Left lung (tissue), 10 donors: Measurements from ENCODE around the gene SERTM2. TPM values are rescaled to one million over a fixed set of nuclear protein-coding genes. Genes with fewer than 3 reads are reported as not detected.

Source experiments
- ATAC-seq: fragments of 200-7000 bp; cut with Tn5 transposase; one replicate; pipeline ENCODE4 v1.9.1; 2020; ENCODE audit warnings: moderate library complexity
- DNase-seq, 4 donors: peaks; one replicate each; pipeline ENCODE4 v3.0.0-alpha.2; 2013 to 2020
- H3K27ac ChIP-seq, 2 donors: fragments of 200-600 bp; sonication (generic) in 1 of 2; one replicate each; pipeline versions ENCODE4 v1.5.0 to v1.8.0; 2020 to 2021
- H3K27me3 ChIP-seq, 2 donors: fragments of 200-600 bp; sonication (generic) in 1 of 2; one replicate each; pipeline versions ENCODE4 v1.5.0 to v1.8.0; 2020 to 2021
- H3K36me3 ChIP-seq, 2 donors: fragments of 200-600 bp; sonication (generic) in 1 of 2; one replicate each; pipeline versions ENCODE4 v1.5.0 to v1.8.0; 2020 to 2021
- H3K4me1 ChIP-seq, 2 donors: fragments of 200-600 bp; one replicate each; pipeline ENCODE4 v1.8.0; 2021
- H3K4me3 ChIP-seq, 2 donors: fragments of 200-600 bp; sonication (generic) in 1 of 2; one replicate each; pipeline versions ENCODE4 v1.5.0 to v1.8.0; 2020 to 2021; ENCODE audit warnings: mild to moderate bottlenecking in 1 of 2
- H3K9me3 ChIP-seq, 2 donors: fragments of 200-600 bp; sonication (generic) in 1 of 2; one replicate each; pipeline versions ENCODE4 v1.5.0 to v1.8.0; 2020 to 2021
- intact Hi-C, 2 donors: fragments of 100-400 bp; cut with DNase I; formaldehyde crosslinking; loops; one replicate each; pipeline versions ENCODE4 v1.11.2 to v1.14.2; 2022
- polyA plus RNA-seq, 6 donors: library from polyadenylated mRNA; unstranded; fragments of 120-200 nt; gene quantifications; one replicate each; pipeline ENCODE4 v1.2.1, GENCODE V29; 2013; ENCODE audit not compliant: insufficient read length in 6 of 6
- total RNA-seq, 2 donors: library from RNA; stranded (reverse); fragmentation: NEBNext Ultra II Directional; extraction: Animal tissue kit (Norgen Biotek cat#: 25700); gene quantifications; one replicate each; pipeline ENCODE4 v1.2.1, GENCODE V29; 2021
- TF ChIP-seq, protein P1 (sequence below), 2 donors: fragments of 200-600 bp; sonication (generic) in 1 of 2; IDR thresholded peaks; one replicate each; pipeline versions ENCODE4 v1.5.0 to v1.8.0; 2021; ENCODE audit warnings: antibody characterized with exemption in 2 of 2
- donor health status: DM: no; HTN: yes; CAD: no.
- donor health status: DM: no; HTN: no; CAD: no.

The SERTM2 gene
- total and polyA plus RNA-seq, 8 donors: 0.05 to 0.50 (median 0.06) TPM; not detected in 3

DNA sequence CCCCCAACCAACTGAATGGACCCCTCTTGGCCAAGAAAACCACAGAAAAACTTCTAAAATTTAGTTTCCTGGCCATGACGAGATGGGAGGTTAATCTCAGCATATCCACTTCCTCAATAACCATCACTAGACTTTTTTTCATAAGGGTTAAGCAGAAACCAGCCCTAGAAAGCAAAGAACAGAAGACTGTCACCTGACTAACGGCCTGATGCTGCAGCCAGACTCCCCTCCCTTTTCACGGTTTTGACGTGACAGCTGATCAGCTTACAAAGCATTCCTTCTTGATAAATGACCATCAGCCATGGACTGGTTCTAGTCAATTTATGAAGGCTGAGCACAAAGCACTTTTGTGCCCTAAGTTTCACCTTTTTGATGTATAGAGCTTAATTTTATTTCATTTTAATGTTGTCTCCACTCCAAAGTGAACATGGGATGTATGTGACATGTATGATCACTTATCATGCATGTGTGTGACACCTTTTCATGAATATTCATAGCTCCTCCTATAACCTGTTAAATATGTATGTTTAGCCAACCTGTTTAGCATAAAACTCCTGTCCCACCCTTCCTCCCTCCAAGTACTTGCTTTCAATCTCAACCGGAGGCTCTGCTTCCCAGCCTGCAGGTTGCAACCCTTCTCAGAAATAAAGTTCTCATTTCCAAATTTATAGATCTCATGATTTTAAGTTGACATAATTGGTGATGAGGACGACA, 56.3 kb downstream of the SERTM2 start:
- no peak for ATAC-seq
- no peak for DNase-seq

DNA sequence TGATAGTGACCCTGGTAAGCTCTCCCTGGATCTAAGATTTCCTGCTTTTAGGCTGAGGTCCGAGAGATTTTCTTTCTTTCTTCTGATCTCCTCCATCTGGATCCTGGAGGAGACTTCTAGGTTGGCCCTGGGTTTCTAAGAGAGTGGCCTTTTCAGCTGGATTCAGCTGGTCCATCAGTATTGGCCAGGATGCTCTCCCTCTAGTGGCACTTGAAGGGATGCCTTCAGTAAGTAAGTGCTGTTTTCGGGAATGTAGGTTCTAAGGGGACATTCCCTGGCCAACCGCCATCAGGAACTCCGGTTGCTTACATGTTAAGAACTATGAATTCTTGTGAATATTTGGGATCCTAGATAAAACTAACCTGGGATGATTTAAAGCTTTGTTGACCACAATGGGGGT, 56.9 kb downstream of the SERTM2 start:
- Histone ChIP-seq H3K27ac (no peak overlapping the region), H3K4me1 (no peaks in the 10 kb centered on the region), H3K27me3 (no peaks in the 10 kb centered on the region), H3K9me3 (no peaks in the 10 kb centered on the region), H3K36me3 (no peaks in the 10 kb centered on the region), H3K4me3 (no peak overlapping the region)
- DNase-seq: peak in 1 of 4 donors; percentile 1
- intact Hi-C loops: no loop called here
- ATAC-seq: no peak
- TF ChIP-seq, protein P1, sequence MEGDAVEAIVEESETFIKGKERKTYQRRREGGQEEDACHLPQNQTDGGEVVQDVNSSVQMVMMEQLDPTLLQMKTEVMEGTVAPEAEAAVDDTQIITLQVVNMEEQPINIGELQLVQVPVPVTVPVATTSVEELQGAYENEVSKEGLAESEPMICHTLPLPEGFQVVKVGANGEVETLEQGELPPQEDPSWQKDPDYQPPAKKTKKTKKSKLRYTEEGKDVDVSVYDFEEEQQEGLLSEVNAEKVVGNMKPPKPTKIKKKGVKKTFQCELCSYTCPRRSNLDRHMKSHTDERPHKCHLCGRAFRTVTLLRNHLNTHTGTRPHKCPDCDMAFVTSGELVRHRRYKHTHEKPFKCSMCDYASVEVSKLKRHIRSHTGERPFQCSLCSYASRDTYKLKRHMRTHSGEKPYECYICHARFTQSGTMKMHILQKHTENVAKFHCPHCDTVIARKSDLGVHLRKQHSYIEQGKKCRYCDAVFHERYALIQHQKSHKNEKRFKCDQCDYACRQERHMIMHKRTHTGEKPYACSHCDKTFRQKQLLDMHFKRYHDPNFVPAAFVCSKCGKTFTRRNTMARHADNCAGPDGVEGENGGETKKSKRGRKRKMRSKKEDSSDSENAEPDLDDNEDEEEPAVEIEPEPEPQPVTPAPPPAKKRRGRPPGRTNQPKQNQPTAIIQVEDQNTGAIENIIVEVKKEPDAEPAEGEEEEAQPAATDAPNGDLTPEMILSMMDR (IDR thresholded peaks at IDR 0.05): peak in 1 of 2 donors; percentile 22

More for the DNA sequence above, 56.3 kb downstream of the SERTM2 start:
- Histone ChIP-seq H3K9me3 (no peaks in the 10 kb centered on the region), H3K27me3 (no peaks in the 10 kb centered on the region), H3K4me1 (no peaks in the 10 kb centered on the region), H3K4me3 (no peak overlapping the region), H3K36me3 (no peaks in the 10 kb centered on the region), H3K27ac (no peak overlapping the region)
- intact Hi-C loops: no loop called here
- TF ChIP-seq, protein P1 (IDR thresholded peaks at IDR 0.05): no peak

DNA sequence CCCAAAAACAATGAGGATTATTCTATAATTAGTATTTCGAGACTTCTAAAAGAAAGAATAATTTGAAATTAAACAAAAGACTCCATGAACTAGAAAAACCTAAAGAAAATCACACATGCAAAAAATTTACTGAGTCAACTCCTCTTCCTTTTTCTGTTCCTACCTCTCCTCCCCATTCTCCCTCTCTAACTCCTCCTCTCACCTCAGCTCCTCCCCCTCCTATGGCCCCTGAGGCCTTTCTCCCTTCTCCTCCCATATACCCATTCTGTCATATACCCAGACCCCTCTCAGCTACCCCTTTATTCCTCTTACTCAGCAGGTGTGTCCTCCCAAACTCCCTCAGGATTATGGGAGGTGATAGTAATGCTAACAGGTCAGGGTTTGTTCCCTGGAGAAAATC, 57.4 kb downstream of the SERTM2 start:
- intact Hi-C loops: no loop called here
- DNase-seq: no peak
- Histone ChIP-seq H3K4me3 (no peak overlapping the region), H3K36me3 (no peaks in the 10 kb centered on the region), H3K27me3 (no peaks in the 10 kb centered on the region), H3K27ac (no peak overlapping the region), H3K9me3 (no peaks in the 10 kb centered on the region), H3K4me1 (no peaks in the 10 kb centered on the region)
- TF ChIP-seq, protein P1 (IDR thresholded peaks at IDR 0.05): no peak
- no peak for ATAC-seq

Other genes with a start within 250 kb of the SERTM2 start
- 1 to 10 TPM in 1 of 2 donors, under 1 TPM in 1; 0.29 to 3.8 TPM for gene CAPN6, start 241.2 kb upstream of the SERTM2 start, total RNA-seq
- 10 to 100 TPM; 12.5 to 25.4 (median 16.8) TPM for gene CAPN6, start 241.2 kb upstream of the SERTM2 start, polyA plus RNA-seq
- not detected for gene DCX, start 99.5 kb upstream of the SERTM2 start, total RNA-seq
- under 1 TPM; 0.13 to 0.33 (median 0.15) TPM for gene DCX, start 99.5 kb upstream of the SERTM2 start, polyA plus RNA-seq
- gene ALG13, start 169.5 kb downstream of the SERTM2 start, total RNA-seq: 10 to 100 TPM; 42.4 to 46.5 TPM
- 10 to 100 TPM; 52.8 to 69.6 (median 62.0) TPM for gene ALG13, start 169.5 kb downstream of the SERTM2 start, polyA plus RNA-seq